ENCODE data around the gene EXOSC1. TPM values are rescaled to one million over a fixed set of nuclear protein-coding genes. Genes with fewer than 3 reads are reported as not detected.

Gene EXOSC1
- total RNA-seq, 1 experiment from 2014 or later = 52.7 TPM

- no peaks in the 10 kb centered on the region for H3K4me1 ChIP-seq (ENCODE audit: insufficient read depth, low read length, poor library complexity, severe bottlenecking)
- H3K27me3 ChIP-seq (replicated peaks; ENCODE audit: insufficient read depth, low read depth, low read length, poor library complexity) = no peaks in the 10 kb centered on the region
- no peak overlapping the region for H3K4me3 ChIP-seq (ENCODE audit: low read depth, low read length, poor library complexity, severe bottlenecking)
- no peak for DNase-seq (ENCODE audit: low spot score)
- H3K27ac ChIP-seq (ENCODE audit: low read depth, low read length, poor library complexity, severe bottlenecking) = no peak overlapping the region
- POLR2A ChIA-PET (ENCODE audit: low non-redundant PET) = no interaction called here
- H3K36me3 ChIP-seq (ENCODE audit: insufficient read depth, low read length, poor library complexity, severe bottlenecking) = no peaks in the 10 kb centered on the region
- intact Hi-C loops (cut with micrococcal nuclease; ENCODE audit: unreplicated experiment) = no loop called here
- TF ChIP-seq EZH2 (IDR thresholded peaks at IDR 0.05; ENCODE audit: borderline replicate concordance, low read depth, low read length, poor library complexity, severe bottlenecking) = no peak
- TF ChIP-seq CTCF (conservative IDR thresholded peaks at IDR 0.05; ENCODE audit: low read depth, low read length) = no peak
- CTCF ChIA-PET = no interaction called here
- BruUV-seq (replicated peaks) = no TSS peak
- H3K9me3 ChIP-seq (ENCODE audit: low read depth, low read length, poor library complexity, severe bottlenecking) = no peaks in the 10 kb centered on the region
Observed at GRCh38 chr10:97416565-97416964, 29.2 kb downstream of the EXOSC1 start.

- POLR2A ChIA-PET (ENCODE audit: low non-redundant PET) = no interaction called here
- Histone ChIP-seq H3K4me1 (ENCODE audit: insufficient read depth, low read length, poor library complexity, severe bottlenecking) (no peaks in the 10 kb centered on the region), H3K36me3 (ENCODE audit: insufficient read depth, low read length, poor library complexity, severe bottlenecking) (no peaks in the 10 kb centered on the region), H3K27ac (ENCODE audit: low read depth, low read length, poor library complexity, severe bottlenecking) (no peak overlapping the region), H3K9me3 (ENCODE audit: low read depth, low read length, poor library complexity, severe bottlenecking) (no peaks in the 10 kb centered on the region), H3K27me3 (replicated peaks; ENCODE audit: insufficient read depth, low read depth, low read length, poor library complexity) (no peaks in the 10 kb centered on the region), H3K4me3 (ENCODE audit: low read depth, low read length, poor library complexity, severe bottlenecking) (no peak overlapping the region)
- BruUV-seq (replicated peaks) = no TSS peak
- TF ChIP-seq CTCF (conservative IDR thresholded peaks at IDR 0.05; ENCODE audit: low read depth, low read length) = no peak
- no peak for TF ChIP-seq EZH2 (IDR thresholded peaks at IDR 0.05; ENCODE audit: borderline replicate concordance, low read depth, low read length, poor library complexity, severe bottlenecking)
- intact Hi-C loops (cut with micrococcal nuclease; ENCODE audit: unreplicated experiment) = no loop called here
- no peak for DNase-seq (ENCODE audit: low spot score)
- CTCF ChIA-PET = no interaction called here
Observed at GRCh38 chr10:97412891-97413304, 32.9 kb downstream of the EXOSC1 start.

- BruUV-seq (replicated peaks) = no TSS peak
- Histone ChIP-seq H3K36me3 (ENCODE audit: insufficient read depth, low read length, poor library complexity, severe bottlenecking) (no peaks in the 10 kb centered on the region), H3K9me3 (ENCODE audit: low read depth, low read length, poor library complexity, severe bottlenecking) (no peaks in the 10 kb centered on the region), H3K27ac (ENCODE audit: low read depth, low read length, poor library complexity, severe bottlenecking) (no peak overlapping the region), H3K27me3 (replicated peaks; ENCODE audit: insufficient read depth, low read depth, low read length, poor library complexity) (no peaks in the 10 kb centered on the region), H3K4me1 (ENCODE audit: insufficient read depth, low read length, poor library complexity, severe bottlenecking) (no peaks in the 10 kb centered on the region), H3K4me3 (ENCODE audit: low read depth, low read length, poor library complexity, severe bottlenecking) (no peak overlapping the region)
- intact Hi-C loops (cut with micrococcal nuclease; ENCODE audit: unreplicated experiment) = no loop called here
- ChIA-PET POLR2A (ENCODE audit: low non-redundant PET) (no interaction called here), CTCF (interaction anchor here (0.8 kb wide), 1 partner anchor 10 kb away, joined by 4 read pairs; the partner anchor contains the start of gene RRP12)
- DNase-seq (ENCODE audit: low spot score) = no peak
- TF ChIP-seq EZH2 (IDR thresholded peaks at IDR 0.05; ENCODE audit: borderline replicate concordance, low read depth, low read length, poor library complexity, severe bottlenecking) = no peak
- TF ChIP-seq CTCF (conservative IDR thresholded peaks at IDR 0.05; ENCODE audit: low read depth, low read length) = no peak
Observed at GRCh38 chr10:97411406-97411805, 34.4 kb downstream of the EXOSC1 start.

All from A673 (cell line).